NCI-H2196 (cell line): Measurements from ENCODE around the gene GNAZ.

Source experiments
- DNase-seq: peaks from one replicate; lab custom pipeline; 2025; ENCODE audit not compliant: unreplicated experiment; lab: John Stamatoyannopoulos, UW

GNAZ gene

GRCh38 chr22:23075525-23076216 is 5.4 kb downstream of the GNAZ start:
- DNase-seq, result no peak

GRCh38 chr22:23076896-23077572 is 6.7 kb downstream of the GNAZ start:
- DNase-seq, result no peak

GRCh38 chr22:23077627-23078461 is 7.5 kb downstream of the GNAZ start:
- DNase-seq, result peak; percentile 50

GRCh38 chr22:23078462-23078787 is 8.1 kb downstream of the GNAZ start:
- no peak for DNase-seq

GRCh38 chr22:23079240-23079768 is 9.0 kb downstream of the GNAZ start:
- DNase-seq, result no peak

GRCh38 chr22:23079814-23080521 is 9.6 kb downstream of the GNAZ start:
- peak; percentile 24 for DNase-seq

- peak; percentile 11 for DNase-seq
These were observed 10.4 kb downstream of the GNAZ start for GRCh38 chr22:23080613-23081290.

- DNase-seq, result no peak
These were observed 12.4 kb downstream of the GNAZ start for GRCh38 chr22:23082534-23083314.

GRCh38 chr22:23083315-23084021 is 13.1 kb downstream of the GNAZ start:
- no peak for DNase-seq

- DNase-seq, result no peak
These were observed 14.4 kb downstream of the GNAZ start for GRCh38 chr22:23084453-23085350.

- DNase-seq, result no peak
These were observed 15.0 kb downstream of the GNAZ start for GRCh38 chr22:23085351-23085671.

- DNase-seq, result no peak
These were observed 15.5 kb downstream of the GNAZ start for GRCh38 chr22:23085785-23086184.

GRCh38 chr22:23086263-23086662 is 15.9 kb downstream of the GNAZ start:
- no peak for DNase-seq

GRCh38 chr22:23086787-23087186 is 16.5 kb downstream of the GNAZ start:
- DNase-seq, result no peak

GRCh38 chr22:23088199-23088604 is 17.9 kb downstream of the GNAZ start:
- DNase-seq, result no peak

- no peak for DNase-seq
These were observed 18.7 kb downstream of the GNAZ start for GRCh38 chr22:23089010-23089409.

GRCh38 chr22:23089633-23090456 is 19.5 kb downstream of the GNAZ start:
- no peak for DNase-seq
